Caco-2 (cell line): ENCODE data around the gene RAD51B. TPM values are rescaled to one million over a fixed set of nuclear protein-coding genes. Genes with fewer than 3 reads are reported as not detected.

Source experiments
- BruUV-seq: library from RNA; stranded (reverse); fragments of 400-500 nt; replicated peaks from 2 replicates; lab custom pipeline; 2021; lab: Mats Ljungman, UMichigan
- CTCF ChIA-PET: fragments of 300-600 bp; sonication (Branson Sonifier 250); formaldehyde crosslinking; loops from one replicate; lab custom pipeline; 2022; ENCODE audit warnings: antibody characterized with exemption; lab: Charles Lee
- POLR2A ChIA-PET: fragments of 300-600 bp; sonication (Branson Sonifier 250); formaldehyde crosslinking; loops from one replicate; lab custom pipeline; 2022; ENCODE audit warnings: antibody characterized with exemption; lab: Charles Lee
- DNase-seq, 2 experiments: peaks; one replicate each; pipeline versions ENCODE4 v3.0.0 to v3.0.0-alpha.2; 2020 to 2022
- H3K27me3 ChIP-seq: replicated peaks from 2 replicates; pipeline ENCODE4 v1.6.0; 2011; ENCODE audit warnings: low read length; ENCODE audit not compliant: control insufficient read depth, insufficient read depth
- H3K36me3 ChIP-seq: 2 replicates; pipeline ENCODE4 v1.5.1; 2011; ENCODE audit warnings: low read length; ENCODE audit not compliant: control insufficient read depth, insufficient read depth
- H3K4me1 ChIP-seq: fragments of 250-450 bp; sonication (Bioruptor Pico); 2 replicates; pipeline ENCODE4 v1.5.1; 2020; ENCODE audit warnings: mild to moderate bottlenecking
- H3K4me3 ChIP-seq: 2 replicates; pipeline ENCODE4 v1.5.1; 2011; ENCODE audit warnings: low read depth, mild to moderate bottlenecking, control low read depth, low read length
- H3K9me3 ChIP-seq: fragments of 250-450 bp; sonication (Bioruptor Pico); 2 replicates; pipeline ENCODE4 v1.5.1; 2020; ENCODE audit warnings: mild to moderate bottlenecking, moderate library complexity
- H3K27ac Mint-ChIP-seq: one replicate; pipeline ENCODE4 v1.8.0; 2022; ENCODE audit warnings: mixed read lengths; ENCODE audit not compliant: unreplicated experiment
- H3K27me3 Mint-ChIP-seq: one replicate; pipeline ENCODE4 v1.8.0; 2022; ENCODE audit warnings: mixed read lengths; ENCODE audit not compliant: insufficient read depth, unreplicated experiment
- H3K36me3 Mint-ChIP-seq: one replicate; pipeline ENCODE4 v1.8.0; 2022; ENCODE audit warnings: mild to moderate bottlenecking, mixed read lengths; ENCODE audit not compliant: insufficient read depth, unreplicated experiment
- H3K4me1 Mint-ChIP-seq: one replicate; pipeline ENCODE4 v1.8.0; 2022; ENCODE audit warnings: low read depth, mixed read lengths; ENCODE audit not compliant: unreplicated experiment
- H3K4me3 Mint-ChIP-seq: one replicate; pipeline ENCODE4 v1.8.0; 2022; ENCODE audit warnings: mild to moderate bottlenecking, moderate library complexity, mixed read lengths; ENCODE audit not compliant: unreplicated experiment
- H3K9me3 Mint-ChIP-seq: one replicate; pipeline ENCODE4 v1.8.0; 2022; ENCODE audit warnings: mixed read lengths; ENCODE audit not compliant: unreplicated experiment
- CTCF ChIP-seq, 2 experiments: fragments of 200-600 bp in 1 of 2; IDR thresholded peaks; 1 replicate in 1 of 2; 2 replicates in 1 of 2; pipeline versions ENCODE4 v1.5.1 to v1.8.0; 2011 to 2022; ENCODE audit warnings: antibody characterized with exemption in 1 of 2, control low read depth in 1 of 2, inconsistent platforms in 1 of 2, low read depth in 1 of 2, low read length in 1 of 2, mild to moderate bottlenecking in 1 of 2, moderate library complexity in 1 of 2; ENCODE audit not compliant: insufficient read depth in 1 of 2, severe bottlenecking in 1 of 2, unreplicated experiment in 1 of 2
- intact Hi-C: fragments of 100-400 bp; cut with micrococcal nuclease; formaldehyde crosslinking; loops from one replicate; pipeline ENCODE4 v1.10.0; 2022; ENCODE audit not compliant: unreplicated experiment
- total RNA-seq: library from RNA; stranded (reverse); gene quantifications from 2 replicates; pipeline ENCODE4 v1.2.3, GENCODE V29; 2022

RAD51B gene
- total RNA-seq, 1 experiment from 2014 or later = 16.7 TPM

- TF ChIP-seq CTCF (IDR thresholded peaks at IDR 0.05; ENCODE audit: insufficient read depth in 1 of 2, low read depth in 1 of 2, low read length in 1 of 2, severe bottlenecking in 1 of 2, unreplicated experiment in 1 of 2) = no peak
- Histone ChIP-seq H3K36me3 (no peaks in the 10 kb centered on the region), H3K4me3 (no peak overlapping the region), H3K27me3 (no peaks in the 10 kb centered on the region), H3K4me1 (peaks cover 6% of the 10 kb centered on the region; the same call in 1 of the 2 replicates), H3K9me3 (no peaks in the 10 kb centered on the region)
- BruUV-seq = no TSS peak
- H3K4me3 Mint-ChIP-seq = no peak overlapping the region
- intact Hi-C loops = no loop called here
- no peak overlapping the region for H3K27ac Mint-ChIP-seq
- peaks cover 3% of the 10 kb centered on the region for H3K9me3 Mint-ChIP-seq
- peaks cover 19% of the 10 kb centered on the region for H3K4me1 Mint-ChIP-seq
- H3K27me3 Mint-ChIP-seq = no peaks in the 10 kb centered on the region
- ChIA-PET CTCF (no interaction called here), POLR2A (no interaction called here)
- no peaks in the 10 kb centered on the region for H3K36me3 Mint-ChIP-seq
- DNase-seq = no peak
Observed at GRCh38 chr14:68552075-68552474, 732.5 kb downstream of the RAD51B start.

- Histone ChIP-seq H3K36me3 (no peaks in the 10 kb centered on the region), H3K4me1 (peaks cover 1% of the 10 kb centered on the region; the same call in 1 of the 2 replicates), H3K4me3 (no peak overlapping the region), H3K27me3 (no peaks in the 10 kb centered on the region), H3K9me3 (no peaks in the 10 kb centered on the region)
- ChIA-PET POLR2A (no interaction called here), CTCF (no interaction called here)
- Mint-ChIP-seq H3K4me3 (no peak overlapping the region), H3K27ac (no peak overlapping the region), H3K27me3 (no peaks in the 10 kb centered on the region), H3K9me3 (no peaks in the 10 kb centered on the region), H3K36me3 (no peaks in the 10 kb centered on the region), H3K4me1 (peaks cover 19% of the 10 kb centered on the region)
- intact Hi-C loops = no loop called here
- DNase-seq = no peak
- BruUV-seq = no TSS peak
- TF ChIP-seq CTCF (IDR thresholded peaks at IDR 0.05; ENCODE audit: insufficient read depth in 1 of 2, low read depth in 1 of 2, low read length in 1 of 2, severe bottlenecking in 1 of 2, unreplicated experiment in 1 of 2) = no peak
Observed at GRCh38 chr14:68552602-68553001, 733.0 kb downstream of the RAD51B start.

GRCh38 chr14:68553311-68553710, 733.7 kb downstream of the RAD51B start:
- Mint-ChIP-seq H3K27me3 (no peaks in the 10 kb centered on the region), H3K4me1 (peaks cover 19% of the 10 kb centered on the region), H3K36me3 (no peaks in the 10 kb centered on the region), H3K4me3 (no peak overlapping the region), H3K27ac (no peak overlapping the region), H3K9me3 (peaks cover 2% of the 10 kb centered on the region)
- no peak for TF ChIP-seq CTCF (IDR thresholded peaks at IDR 0.05; ENCODE audit: insufficient read depth in 1 of 2, low read depth in 1 of 2, low read length in 1 of 2, severe bottlenecking in 1 of 2, unreplicated experiment in 1 of 2)
- ChIA-PET CTCF (no interaction called here), POLR2A (no interaction called here)
- no TSS peak for BruUV-seq
- H3K36me3 ChIP-seq = no peaks in the 10 kb centered on the region
- no peaks in the 10 kb centered on the region for H3K4me1 ChIP-seq
- H3K27me3 ChIP-seq = no peaks in the 10 kb centered on the region
- DNase-seq = no peak
- H3K4me3 ChIP-seq = no peak overlapping the region
- no peaks in the 10 kb centered on the region for H3K9me3 ChIP-seq
- intact Hi-C loops = no loop called here
